GM18867 (cell line): ENCODE measurements around the gene ERGIC2.

Experiments
- ATAC-seq: cut with Tn5 transposase; IDR thresholded peaks from one replicate; pipeline ENCODE4 v1.9.1; 2021; ENCODE audit warnings: mild to moderate bottlenecking, moderate library complexity; ENCODE audit not compliant: unreplicated experiment

ERGIC2 gene

DNA sequence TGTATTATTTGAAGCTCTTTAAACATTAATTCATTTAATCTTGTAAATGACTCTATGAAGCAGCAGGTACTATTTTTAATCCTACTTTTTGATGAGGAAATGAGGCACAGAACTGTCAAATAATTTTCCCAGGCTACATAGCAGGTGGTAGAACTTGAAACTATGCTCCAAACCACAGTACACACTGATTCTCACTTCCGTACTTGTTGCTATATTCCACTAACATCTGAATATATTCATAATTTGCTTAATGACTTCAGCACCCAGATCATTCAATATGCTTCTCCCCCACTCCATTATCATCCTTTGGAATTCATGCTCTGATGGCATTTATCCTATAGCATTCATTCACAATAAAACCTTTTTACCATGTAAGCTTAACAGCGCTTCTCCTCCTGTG lies 4.9 kb downstream of the ERGIC2 start:
- ATAC-seq, result no peak

- no peak for ATAC-seq
Measured at GRCh38 chr12:29374913-29375312, 6.1 kb downstream of the ERGIC2 start.

GRCh38 chr12:29374012-29374411 lies 7.0 kb downstream of the ERGIC2 start:
- ATAC-seq, result no peak

DNA sequence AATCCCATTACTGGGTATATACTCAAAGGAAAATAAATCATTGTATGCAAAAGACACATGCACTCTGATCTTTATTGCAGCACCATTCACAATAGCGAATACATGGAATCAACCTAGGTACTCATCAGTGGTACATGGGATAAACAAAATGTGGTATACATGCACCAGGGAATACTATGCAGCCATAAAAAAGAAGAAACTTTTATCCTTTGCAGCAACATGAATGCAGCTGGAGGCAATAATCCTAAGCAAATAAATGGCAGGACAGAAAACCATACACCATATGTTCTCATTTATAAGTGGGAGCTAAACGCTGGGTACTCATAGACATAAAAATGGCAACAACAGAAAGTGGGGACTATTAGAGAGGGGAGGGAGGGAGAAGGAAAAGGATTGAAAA lies 15.9 kb downstream of the ERGIC2 start:
- ATAC-seq, result no peak

DNA sequence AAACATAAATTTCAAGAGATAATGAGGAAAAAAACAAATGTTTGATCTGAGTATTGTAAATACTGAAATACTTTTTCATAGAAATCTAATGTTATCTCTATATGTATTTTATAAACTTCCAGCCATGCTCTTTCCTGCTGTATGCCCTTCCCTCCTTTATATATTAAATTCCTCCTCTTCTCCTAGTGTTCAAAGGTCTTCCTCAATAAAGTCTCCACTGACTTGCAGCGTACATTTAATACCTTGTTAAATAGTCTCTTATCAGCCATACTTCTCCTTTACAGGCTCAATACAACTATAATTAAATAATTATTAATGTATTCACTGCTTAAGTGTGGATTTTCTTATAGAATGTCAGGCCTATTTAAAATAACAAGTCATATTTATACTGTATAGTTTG lies 26.0 kb downstream of the ERGIC2 start:
- no peak for ATAC-seq

- no peak for ATAC-seq
Measured at GRCh38 chr12:29350080-29350479, 30.9 kb downstream of the ERGIC2 start.

- ATAC-seq, result no peak
Measured at GRCh38 chr12:29346769-29347421, 34.1 kb downstream of the ERGIC2 start.

GRCh38 chr12:29343022-29343799 lies 37.8 kb downstream of the ERGIC2 start:
- ATAC-seq, result no peak

GRCh38 chr12:29337325-29337724 lies 43.6 kb downstream of the ERGIC2 start:
- no peak for ATAC-seq

DNA sequence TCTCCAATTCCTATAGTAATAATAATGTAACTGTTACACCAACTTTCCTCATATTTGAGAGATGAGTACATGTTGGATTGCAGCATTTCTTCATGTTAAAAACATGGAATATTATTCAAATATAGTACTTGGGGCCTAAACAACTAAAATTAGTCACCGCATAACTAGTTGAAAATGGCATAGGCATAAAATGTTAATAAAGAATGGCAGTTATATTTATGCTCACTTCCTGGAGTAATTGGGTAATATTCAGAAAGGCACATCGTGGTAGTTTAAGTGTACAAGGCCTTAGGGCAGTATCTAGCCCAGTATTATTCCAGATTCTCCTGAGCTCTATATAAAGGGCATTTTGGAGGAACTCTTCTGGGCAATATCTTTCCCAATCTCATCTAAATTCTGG lies 46.0 kb downstream of the ERGIC2 start:
- ATAC-seq, result no peak

DNA sequence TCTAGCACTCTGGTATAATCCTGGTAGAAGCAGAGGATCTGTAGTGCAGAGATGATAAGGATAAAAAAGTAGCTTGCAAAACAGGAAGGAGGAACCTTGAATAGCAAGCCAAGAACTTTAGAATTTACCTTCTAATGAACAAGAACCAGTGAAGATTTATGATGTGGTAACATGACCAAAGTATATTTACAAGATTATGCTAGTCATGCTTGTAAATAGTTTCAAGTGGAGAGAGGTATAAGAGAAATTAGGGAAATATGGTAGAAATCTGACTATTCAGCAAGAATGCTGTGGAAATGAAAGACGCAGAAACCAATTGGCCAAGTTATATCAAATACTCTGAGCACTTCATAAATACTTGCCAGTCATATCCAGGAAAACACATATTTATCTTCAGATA lies 47.8 kb downstream of the ERGIC2 start:
- ATAC-seq, result no peak

DNA sequence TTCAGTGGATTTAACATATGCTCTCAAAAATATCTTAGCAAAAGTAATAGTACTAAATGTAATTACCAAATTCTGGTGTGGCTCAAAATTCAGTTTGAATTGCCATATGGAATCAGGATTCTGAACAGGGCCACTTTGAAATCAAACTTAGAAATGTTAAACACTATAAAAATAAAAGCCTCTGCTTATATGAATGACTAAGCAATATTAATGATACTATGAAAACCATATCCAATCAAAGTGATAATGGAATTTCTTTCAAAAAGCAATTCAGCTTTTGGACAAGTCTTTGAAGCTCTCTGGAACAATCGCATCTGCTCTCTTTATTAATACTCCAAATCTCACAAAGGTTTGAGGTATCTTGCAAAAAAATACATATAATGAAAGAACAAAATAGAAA lies 51.6 kb downstream of the ERGIC2 start:
- ATAC-seq, result no peak

DNA sequence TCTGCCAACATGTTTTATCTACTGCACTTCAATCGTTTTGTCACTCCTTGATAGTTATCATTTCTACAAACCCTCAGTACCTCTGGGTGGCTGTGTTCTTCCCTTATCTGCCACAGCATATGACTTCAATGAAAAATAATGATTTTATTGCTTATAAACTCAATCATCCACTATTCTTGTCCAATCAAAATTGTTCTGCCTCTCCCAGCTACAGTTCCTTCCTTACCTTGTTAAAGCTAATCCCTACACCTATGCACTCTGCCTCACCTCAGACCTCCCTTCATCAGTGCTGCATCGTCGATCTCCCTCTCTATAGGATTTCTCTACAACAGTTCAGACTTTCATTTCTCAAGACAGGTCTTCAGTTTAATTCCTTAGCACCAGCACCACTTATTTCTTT lies 58.8 kb downstream of the ERGIC2 start:
- ATAC-seq, result no peak

DNA sequence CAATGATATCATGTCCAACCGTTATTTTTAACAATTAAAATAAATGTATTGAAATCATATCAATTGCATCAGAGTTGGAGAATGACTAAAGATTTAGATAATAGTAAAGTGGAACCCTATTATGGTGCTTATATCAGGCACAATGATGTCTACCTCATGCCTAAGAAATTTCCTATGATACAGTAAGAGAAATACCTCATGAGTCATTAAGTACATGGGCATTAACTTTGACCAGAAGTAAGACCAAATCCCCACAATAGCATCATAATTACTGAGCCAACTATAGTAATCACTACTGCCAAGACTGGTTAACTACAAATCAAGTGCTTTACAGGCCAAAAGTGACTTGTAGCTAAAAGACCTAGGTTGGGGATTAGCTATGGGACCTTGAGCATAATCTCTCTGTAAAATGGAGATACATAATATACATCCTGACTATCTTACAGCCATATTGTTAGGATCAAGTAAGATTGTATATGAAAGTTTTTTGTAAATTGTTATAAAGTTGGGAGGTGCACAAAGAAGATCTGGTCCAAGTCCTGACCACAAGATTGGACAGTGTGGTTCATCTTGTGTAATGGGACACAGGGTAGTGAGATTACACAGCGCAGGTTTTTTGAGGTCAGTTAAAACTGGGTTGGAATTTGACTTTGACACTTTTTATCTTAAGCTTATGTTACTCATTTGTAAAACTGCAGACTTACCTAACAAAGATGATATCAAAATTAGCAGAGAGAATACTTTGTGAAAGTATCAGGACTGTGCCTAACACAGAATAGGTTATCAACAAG lies 60.5 kb downstream of the ERGIC2 start:
- ATAC-seq, result no peak

DNA sequence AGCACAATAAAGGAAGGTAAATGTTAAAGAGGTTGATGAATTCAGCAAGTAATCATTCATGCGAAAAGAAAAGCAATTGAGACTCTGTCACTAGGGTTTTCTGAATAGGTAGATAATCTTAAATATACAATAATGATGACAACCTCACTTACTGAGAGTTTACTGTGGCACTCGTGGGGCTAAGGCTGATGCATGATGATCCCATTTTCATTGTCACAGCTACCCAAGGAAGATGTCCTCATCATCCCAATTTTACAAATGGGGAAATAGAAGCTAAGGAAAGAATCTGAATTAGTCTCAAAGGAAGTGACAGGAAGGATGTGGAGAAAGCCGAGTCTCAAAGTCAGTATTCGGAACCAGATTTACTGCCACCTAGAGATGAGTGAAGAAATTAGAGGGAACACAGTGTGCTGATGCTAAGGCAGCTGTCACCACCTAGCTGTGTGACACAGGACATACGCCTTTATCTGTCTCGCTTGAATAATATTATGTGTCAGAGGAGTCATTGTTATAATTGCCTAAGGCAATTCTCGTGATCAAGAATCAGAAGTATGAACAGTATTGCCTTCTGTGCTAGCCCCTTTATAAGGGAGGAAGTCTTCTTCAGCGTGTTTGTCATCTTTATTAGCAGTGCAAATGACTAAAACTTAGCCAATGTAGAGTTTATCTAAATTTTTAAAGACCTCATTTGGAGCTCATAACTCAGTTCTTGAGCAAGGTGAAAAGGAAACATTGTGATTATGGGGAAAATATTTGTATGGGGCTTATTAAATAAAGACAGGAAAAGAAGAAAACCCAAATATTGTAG lies 63.2 kb downstream of the ERGIC2 start:
- peak; percentile 100 for ATAC-seq

DNA sequence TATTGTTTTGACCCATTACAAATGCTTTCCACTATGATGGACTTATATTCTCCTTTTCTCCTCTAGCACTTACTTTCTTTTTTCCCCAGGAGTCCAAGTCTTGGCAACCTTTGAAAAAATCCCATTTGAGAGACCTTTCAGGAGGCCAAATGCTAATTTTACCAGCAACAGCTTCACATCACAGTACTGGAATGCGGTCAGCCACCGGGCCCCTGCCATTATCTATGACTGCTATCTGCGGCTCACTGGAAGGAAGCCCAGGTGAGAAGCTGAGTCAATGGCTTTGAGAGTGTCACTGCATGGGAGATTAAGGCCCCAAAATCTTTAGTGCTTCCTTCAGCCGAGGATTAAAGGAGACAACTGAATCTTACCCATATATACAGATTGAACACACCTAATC lies 64.2 kb downstream of the ERGIC2 start:
- ATAC-seq, result no peak

- no peak for ATAC-seq
Measured at GRCh38 chr12:29314416-29314815, 66.6 kb downstream of the ERGIC2 start.

DNA sequence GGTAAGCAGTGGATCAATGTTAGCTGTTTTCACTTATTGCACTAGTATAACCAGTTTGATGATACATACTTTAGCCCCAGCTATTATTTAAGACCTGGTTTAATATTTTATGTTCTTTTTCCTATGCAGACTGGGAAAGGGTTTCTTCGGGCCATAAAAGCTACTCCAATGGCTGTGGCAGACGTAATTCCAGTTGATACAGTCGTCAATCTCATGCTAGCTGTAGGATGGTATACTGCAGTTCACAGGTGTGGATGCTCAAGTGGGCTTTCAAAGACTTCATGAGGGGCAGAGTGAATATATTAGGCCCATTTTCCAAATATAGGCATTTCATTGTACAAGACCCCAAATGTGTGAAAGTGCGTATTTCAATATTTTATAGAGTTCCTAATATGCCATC lies 70.1 kb downstream of the ERGIC2 start:
- no peak for ATAC-seq

DNA sequence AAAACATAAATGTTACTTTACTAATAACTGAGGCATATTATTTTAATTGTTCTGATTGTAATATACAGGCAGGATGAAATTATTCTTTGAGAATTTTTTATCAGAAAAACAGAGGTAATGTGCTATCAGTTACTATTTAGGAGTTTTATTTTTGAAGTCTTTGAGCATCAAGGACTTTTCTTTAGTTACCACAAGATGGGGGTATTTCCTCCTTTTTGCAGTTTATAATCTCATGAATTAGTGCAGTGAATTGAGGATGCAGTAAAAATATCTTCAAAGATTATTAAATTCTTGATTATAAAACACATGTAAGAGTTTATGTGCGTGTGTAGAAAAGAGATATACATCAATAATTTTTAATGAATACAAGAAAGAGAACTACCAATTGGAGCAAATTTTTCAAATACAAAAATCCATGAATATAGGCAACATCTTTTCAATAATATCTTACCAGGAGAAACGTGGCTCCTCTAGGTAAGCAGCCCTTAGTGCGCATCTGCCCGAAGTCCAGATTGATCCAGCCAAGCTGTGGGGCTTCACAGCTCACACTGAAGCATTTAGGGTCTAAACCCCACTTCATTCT lies 71.6 kb downstream of the ERGIC2 start:
- no peak for ATAC-seq

DNA sequence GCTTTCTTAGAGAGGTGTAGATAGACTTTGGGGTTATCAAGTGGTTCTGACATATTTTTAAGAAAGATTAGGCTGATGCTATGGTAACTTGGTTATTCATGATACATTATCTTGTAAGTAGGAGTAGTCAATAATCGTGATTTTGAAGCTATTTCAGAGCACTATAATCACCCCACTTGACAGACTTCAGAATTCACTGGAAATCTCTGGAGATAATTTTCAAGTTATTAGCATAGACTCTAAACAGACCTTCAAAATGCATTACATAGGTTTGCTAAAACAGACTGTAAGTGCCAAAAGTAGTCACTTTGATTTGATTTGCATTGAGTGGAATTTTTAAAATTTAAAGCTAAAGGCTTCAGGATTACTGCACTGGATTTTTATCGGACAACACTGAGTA lies 74.3 kb downstream of the ERGIC2 start:
- ATAC-seq, result no peak

- ATAC-seq, result no peak
Measured at GRCh38 chr12:29306266-29306665, 74.7 kb downstream of the ERGIC2 start.
